HG02981 (cell line): ENCODE measurements around the gene TMEM267.
"Not testable (repeated sequence)": the region's sequence is repeated elsewhere in the genome, so short reads cannot be mapped to it uniquely, and the experiment has no call there.

Experiments used
- ATAC-seq: cut with Tn5 transposase; IDR thresholded peaks from one replicate; pipeline ENCODE4 v1.9.1; 2021; ENCODE audit warnings: mild to moderate bottlenecking, moderate library complexity; ENCODE audit not compliant: unreplicated experiment

TMEM267 gene

DNA sequence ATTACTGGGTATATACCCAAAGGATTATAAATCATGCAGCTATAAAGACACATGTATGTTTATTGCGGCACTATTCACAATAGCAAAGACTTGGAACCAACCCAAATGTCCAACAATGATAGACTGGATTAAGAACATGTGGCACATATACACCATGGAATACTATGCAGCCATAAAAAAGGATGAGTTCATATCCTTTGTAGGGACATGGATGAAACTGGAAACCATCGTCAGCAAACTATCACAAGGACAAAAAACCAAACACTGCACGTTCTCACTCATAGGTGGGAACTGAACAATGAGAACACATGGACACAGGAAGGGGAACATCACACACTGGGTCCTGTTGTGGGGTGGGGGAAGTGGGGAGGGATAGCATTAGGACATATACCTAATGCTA lies 18.2 kb downstream of the TMEM267 start:
- ATAC-seq, result not testable (repeated sequence)

DNA sequence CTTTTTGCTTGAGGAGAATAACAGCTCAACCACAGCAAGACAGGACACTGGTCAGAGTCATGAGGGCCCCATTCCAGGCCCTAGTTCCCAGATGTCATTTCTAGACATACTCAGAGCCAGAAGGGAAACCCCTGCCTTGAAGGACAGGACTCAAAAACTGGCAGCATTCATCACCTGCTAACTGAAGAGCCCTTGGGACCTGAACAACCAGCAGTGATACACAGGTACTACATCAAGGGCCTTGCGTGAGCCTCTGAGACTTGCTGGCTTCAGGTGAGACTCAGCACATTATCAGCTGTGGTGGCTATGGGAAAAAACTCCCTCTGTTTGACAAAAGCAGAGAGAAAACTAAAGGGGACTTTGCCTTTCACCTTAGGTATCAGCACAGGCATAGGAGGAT lies 22.6 kb downstream of the TMEM267 start:
- ATAC-seq, result no peak

DNA sequence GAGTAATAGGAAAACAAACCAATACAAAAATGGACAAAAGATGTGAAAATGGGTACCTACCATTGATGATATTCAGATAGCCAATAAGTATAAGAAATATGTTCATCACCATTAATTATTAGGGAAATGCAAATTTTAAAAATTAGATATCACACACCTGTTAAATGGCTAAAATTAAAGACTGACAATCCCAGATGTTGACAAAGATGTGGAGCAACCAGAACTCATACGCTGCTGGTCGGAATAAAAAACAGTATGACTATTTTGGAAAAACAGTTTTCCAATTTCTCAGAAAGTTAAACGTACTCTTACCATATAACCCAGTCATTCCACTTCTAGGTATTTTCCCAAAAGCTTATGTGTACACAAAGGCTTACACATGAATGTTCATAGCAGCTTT lies 27.1 kb downstream of the TMEM267 start:
- ATAC-seq, result no peak

DNA sequence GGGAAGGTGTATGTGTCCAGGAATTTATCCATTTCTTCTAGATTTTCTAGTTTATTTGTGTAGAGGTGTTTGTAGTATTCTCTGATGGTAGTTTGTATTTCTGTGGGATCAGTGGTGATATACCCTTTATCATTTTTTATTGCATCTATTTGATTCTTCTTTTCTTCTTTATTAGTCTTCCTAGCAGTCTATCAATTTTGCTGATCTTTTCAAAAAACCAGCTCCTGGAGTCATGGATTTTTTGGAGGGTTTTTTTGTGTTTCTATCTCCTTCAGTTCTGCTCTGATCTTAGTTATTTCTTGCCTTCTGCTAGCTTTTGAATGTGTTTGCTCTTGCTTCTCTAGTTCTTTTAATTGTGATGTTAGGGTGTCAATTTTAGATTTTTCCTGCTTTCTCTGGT lies 42.1 kb downstream of the TMEM267 start:
- ATAC-seq, result not testable (repeated sequence)

DNA sequence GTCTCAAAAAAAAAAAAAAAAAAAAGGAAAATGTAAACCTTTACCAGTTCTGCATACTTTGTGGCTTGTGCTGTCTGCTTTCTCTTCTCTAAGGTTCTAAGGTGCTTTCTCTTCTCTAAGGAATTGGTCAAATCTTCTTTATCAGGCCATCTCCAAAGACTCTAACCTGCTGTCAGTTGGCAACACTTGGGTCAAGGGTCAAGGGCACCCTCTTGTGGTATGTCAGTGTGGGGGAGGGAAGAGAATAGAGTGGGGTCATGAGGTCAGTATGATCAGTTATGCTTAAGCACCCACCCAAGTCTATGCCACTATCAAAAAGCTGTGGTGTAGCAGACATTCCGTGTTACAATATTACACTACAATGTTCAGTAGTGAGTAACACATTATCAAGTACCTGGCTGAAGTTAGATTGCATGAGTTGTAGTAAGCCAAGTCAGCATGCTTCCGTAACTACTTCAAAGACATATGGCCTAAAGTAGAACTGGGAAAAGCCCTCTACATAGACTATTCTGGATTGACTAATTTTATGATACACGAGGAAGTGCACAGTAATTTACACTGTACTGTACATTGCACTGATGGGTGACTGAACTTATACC lies 46.5 kb downstream of the TMEM267 start:
- no peak for ATAC-seq

DNA sequence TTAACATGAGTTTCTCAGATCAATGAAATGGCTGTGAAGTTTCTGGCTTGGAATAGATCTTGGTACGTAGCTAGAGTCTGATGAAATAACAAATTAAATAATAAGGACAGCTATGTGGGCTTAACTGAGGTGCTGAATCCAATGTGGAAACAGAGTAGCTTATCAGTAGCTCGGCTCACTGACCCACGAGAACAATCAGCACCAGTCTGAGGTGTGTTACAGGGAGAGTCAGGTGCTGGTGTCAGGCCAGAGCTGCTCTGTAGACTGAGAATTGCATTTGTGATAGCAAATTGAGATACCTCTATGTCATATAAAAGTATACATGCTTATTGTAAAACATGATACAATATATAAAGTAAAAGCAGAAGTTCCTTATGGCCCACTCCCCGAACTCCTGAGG lies 50.3 kb downstream of the TMEM267 start:
- ATAC-seq, result no peak

DNA sequence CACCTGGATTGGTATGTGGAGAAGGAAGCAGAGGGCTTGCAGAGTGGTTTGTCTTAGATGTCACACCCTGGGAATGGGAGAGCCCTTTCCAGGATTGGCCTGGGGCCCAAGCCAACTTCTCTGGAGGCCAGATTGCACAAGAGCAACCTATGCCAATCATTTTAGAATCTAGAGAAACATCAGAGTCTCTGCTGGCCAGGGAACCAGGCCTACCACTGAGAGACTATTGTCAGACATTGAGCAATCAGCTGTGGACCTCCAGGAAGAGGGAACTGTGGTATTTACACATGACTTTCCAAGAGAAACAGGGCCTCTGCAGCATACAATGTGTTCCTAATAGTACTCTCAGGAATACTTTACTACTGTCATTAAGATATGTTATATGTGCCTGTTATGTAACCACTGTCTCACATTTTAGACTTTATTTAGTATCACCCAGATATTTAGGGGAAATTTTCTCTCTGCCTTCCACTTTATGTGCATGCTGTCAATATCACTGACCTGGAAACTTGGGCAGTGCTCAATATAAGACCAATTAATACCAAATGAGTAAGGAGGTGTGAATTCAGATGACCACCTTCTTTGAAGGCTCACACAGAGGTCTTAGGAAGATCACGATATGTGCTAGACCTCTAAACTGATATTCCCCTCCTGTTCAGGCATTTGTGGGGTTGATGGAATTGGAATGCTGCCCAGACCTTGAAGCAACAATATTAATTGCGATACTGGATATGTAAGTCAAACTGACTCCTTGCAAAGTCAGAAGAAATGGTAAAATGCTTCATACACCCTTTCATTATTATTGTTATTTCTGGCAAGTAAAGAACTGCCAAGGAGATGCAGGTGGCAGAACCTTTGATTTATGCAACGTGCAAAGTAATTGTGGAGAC lies 50.9 kb downstream of the TMEM267 start:
- no peak for ATAC-seq

DNA sequence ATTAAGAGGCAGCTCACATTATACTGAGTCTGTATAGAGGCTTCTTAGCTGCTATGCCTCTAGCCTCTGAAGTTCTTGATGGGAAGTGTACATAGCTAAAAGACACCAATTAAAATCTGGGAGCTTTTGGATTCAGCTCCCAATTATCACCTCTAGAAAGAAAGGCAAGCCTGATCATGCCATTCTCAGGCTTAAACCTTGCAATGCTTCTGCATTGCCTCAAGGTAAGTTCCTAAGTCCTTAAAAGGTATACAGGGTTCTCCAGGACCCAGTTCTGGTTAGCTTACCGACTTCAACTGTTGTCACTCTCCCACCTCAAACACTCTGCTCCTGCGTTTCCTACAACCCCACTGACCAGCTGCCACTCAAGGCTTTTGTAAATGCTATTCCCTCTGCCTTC lies 54.0 kb downstream of the TMEM267 start:
- no peak for ATAC-seq

DNA sequence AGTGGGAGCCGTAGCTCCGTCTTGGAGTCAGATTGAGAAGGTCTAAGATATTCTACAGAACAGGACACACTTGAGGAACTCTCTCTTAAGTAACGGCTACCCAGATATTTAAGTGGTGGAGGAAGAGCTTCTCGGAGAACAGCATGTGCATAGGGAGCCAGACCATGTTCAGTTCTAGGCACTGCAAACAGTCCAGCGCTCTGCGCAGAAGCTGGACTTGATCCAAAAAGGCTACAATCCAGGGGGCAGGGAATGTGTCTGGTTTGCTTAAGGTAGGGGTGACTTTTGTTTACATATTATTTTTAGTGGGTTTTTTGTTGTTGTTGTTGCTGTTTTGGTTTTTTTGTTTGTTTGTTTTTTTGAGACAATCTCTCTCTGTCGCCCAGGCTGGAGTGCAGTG lies 54.6 kb downstream of the TMEM267 start:
- ATAC-seq, result no peak

DNA sequence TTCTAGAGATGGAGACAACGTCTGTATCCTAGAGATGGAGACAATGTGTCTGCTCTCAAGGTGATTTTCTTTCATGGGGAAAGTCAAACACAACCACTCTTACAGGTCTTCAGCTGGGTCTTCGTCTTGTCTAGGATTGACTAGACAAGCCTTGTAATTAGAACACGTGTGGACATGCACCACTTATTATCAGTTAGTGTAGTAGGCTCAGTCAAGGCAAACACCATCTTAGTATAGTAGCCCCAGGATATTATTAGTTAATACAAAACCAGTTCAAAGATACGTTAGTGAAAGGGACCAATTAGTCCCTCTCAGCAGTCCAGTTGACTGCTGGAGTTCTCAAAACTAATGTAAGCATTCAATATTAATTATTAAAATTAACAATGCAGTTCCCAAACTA lies 56.4 kb downstream of the TMEM267 start:
- ATAC-seq, result no peak

DNA sequence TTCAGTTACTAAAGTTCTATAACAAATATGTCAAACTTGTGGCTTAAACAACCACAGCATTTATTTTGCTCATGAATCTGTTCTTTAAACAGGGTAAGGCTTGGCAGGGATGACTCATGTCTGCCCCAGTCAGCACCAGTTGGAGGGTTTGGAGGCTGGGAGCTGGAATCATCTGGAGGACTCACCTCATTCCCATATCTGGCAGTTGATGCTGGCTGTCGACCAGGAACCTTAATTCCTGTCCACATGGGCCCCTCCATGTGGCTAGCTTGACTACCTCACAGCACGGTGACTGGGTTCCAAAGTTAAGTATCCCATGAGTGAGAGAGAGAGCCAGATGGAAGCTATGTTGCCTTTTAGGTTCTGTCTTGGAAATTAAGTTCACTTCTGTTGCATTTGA lies 57.7 kb downstream of the TMEM267 start:
- no peak for ATAC-seq

DNA sequence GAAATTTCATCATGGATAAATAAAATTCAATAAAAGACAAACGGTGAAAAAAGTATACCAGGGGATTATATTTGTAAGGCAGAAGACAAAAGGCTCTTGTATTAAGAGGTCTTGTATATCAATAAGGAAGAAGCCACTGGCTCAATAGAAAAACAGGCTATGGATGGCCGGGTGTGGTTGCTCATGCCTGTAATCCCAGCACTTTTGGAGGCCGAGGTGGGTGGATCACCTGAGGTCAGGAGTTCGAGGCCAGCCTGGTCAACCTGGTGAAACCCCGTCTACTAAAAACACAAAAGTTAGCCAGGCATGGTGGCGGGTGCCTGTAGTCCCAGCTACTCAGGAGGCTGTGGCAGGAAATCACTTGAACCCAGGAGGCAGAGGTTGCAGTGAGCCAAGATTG lies 60.6 kb downstream of the TMEM267 start:
- ATAC-seq, result not testable (repeated sequence)

DNA sequence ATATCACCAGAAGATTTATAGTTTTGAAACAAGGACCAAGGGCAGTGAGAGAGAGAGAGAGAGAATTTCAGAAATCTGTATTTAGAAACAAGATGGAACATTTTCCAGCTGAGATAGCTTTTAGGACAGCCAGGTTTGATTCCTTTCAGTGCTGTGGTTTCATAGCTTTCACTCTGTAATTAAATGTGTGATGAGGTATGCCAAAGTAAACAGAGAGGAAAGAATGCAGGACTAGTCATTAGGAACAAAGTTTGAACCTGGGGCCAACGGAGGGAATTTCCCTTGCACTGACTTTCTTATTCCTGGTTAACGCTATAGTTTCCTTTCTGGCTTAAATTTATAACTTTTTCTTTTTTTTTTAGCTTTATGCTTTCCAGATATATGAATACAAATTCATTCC lies 61.5 kb downstream of the TMEM267 start:
- ATAC-seq, result no peak

DNA sequence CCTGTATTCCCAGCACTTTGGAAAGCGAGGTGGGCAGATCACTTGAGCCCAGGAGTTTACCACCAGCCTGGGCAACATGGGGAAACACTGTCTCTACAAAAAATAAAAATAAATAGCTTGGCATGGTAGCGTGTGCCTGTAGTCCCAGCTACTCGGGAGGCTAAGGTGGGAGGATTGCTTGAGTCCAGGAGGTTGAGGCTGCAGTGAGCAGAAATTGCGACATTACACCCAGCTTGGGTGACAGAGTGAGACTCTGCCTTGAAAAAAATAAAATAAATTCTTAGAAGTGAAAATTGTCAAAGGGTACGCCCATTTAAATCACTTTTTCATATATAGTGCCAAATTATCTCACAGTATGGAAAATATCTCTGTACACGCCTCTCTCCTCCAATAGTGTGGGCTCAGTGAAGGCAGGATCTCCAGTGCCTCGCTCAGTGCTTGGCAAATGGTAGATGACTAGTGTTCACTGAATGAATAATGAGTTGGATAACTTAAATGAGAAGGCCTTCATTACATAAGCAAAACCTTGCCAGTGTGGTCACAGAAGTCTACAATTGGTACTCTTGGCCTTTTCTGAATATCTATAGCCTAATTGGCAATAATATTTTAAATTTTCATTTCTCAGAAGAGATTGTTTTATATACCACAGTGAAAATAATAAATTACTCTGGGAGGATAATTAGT lies 62.1 kb downstream of the TMEM267 start:
- no peak for ATAC-seq

DNA sequence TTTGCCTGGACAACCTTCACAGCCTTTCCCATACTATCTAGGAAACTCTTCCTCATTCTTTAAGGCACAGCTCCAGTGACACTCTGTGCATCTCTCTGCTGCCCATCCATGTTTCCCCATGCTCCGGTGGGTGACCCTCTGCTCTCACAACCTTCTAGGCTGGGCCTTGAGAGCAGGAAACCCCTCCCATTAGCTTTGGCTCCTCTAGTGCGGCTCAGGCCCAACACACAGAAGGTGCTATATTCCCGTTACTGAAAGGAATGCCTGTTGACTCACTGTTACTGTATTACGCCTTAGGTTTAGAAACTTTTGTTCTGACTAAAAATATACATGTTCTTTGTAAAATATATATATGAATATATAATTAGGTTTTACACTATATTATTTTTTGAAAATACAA lies 63.4 kb downstream of the TMEM267 start:
- ATAC-seq, result no peak

DNA sequence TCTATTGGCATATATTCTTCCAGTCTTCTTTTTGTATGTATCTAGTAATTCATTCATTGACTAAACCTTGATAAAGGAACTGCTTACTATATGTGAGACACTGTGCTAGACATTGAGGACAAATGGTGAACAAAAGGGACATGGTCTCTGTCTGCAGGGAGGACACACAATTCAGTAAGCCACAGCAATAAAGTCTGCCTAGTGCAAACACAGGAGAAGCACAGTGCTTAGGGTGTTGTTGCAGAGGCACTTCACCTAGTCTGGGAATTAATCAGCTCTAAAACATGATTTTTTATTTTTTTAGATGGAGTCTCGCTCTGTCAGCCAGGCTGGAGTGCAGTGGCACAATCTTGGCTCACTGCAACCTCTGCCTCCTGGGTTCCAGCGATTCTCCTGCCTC lies 65.1 kb downstream of the TMEM267 start:
- ATAC-seq, result no peak

DNA sequence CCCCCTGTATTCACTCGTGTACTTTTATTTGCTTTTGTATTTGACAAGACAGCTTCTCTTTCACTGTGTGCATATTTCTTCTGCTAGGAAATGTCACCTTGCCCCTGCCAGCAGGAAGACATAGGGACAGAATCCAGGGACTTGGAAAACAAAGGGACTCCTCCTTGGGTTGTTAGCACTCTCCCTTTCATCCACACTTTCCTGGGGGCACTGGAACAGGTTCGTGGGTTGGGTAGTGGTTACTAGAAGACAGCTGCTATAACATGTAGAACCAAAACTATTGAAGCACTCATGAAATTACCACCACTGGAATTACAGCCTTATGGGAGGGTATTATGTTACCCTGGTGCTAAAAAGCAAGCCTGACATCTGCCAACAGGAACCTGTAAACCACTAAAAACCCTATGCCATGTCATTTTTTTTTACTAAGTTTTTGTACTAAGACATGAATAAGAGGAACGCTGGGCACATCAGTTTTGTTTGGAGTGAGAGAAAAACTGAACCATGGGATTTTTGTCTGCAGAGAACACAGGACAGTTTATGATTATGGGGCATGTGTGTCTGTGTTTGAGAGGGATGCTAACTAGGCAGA lies 66.8 kb downstream of the TMEM267 start:
- no peak for ATAC-seq

DNA sequence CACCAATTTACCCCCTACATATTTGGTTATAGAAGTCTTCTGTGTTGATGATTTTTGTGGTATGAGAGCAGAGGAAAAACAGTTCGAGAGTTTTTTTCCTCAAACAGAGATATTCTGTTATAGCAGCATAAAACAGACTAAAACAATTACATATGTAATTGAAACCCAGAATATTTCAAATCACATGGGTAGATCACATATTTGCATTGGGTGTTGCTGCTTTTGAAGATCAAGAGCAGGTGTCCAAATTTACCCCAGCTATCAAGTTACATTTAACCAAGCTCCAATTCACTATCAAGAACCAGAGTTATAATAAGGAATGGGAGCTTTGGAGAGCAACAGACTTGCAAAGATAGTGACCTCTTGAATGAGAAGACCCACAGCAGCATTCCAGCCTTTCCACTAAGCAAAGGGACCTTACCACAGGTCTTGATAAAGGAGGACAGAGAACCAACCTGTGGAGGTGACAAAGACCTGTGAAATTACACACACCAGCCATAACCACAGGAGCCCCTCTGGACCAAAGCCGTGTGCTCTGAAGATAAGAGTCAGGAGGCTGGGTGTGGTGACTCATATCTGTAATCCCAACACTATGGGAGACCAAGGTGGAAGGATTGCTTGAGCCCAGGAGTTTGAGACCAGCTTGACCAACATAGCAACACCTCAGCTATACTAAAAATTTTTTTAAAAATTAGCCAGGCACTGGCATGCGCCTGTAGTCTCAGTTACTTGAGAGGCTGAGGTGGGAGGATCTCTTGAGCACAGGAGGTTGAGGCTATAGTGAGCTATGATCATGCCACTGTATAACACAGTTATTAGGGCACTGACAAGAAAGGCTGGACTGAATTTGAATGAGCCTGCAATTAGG lies 67.5 kb downstream of the TMEM267 start:
- ATAC-seq, result no peak

DNA sequence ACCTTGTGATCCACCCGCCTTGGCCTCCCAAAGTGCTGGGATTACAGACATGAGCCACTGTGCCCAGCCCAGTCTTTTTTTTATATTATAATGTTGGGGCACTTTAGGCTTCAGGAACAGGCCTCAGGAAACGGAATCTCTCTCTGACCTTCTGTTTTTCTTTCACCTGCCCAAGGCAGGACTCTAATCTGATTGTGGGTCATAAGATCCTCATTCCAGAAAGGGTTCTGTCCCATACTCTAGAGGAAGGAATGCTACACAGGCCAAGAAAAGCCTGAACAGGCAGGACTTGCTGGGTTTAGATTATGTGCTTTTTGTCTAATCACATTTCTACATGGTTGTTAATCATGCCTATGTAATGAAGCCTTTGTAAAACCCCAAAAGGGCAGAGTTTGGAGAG lies 69.7 kb downstream of the TMEM267 start:
- no peak for ATAC-seq

DNA sequence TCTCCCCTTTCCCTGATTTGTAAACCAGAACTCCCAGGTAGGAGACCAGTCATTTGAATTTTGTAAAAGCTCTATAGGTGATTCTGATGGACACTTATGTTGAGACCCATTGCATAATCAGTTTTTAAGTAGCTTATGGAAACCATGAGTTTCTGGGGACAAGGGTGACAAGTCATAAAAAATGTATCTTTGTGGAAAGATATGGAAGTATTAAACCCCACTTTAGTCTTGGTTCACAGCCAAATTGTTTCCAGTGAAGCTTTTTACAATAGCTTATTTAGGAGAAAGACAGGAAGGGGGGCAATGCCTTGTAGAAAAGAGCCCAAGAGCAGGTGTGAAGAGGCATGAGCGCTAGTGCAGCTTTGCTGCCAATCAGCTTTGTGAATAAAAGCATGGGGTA lies 71.0 kb downstream of the TMEM267 start:
- ATAC-seq, result no peak

DNA sequence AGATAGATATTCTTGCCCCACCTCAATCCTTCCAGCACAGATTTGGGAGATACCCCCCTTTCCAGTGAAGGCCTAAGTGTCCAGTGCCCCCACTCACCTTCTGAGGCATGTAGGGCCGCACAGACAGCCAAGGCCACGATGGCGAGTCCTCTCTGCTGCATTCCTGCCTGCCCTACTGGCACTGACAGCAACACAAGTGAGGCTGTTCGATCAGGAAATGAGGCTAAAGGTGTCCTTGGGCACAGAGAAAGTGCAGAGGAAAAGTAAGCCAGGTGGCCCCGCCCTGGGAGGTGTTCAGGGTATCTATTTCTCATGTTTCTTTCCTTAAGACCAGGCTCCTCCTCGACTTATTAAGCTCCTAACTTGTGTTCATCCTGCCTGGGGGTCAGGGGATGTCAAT lies 71.5 kb downstream of the TMEM267 start, which contains the start of gene CCL28:
CCL28 (minus strand) TSS at position 236 of the 400 bp plus-strand sequence; CDS start at position 161, 75 bp downstream.
- ATAC-seq, result no peak
